ENCODE results near the gene NPFFR2. TPM values are rescaled to one million over a fixed set of nuclear protein-coding genes. Genes with fewer than 3 reads are reported as not detected.
A peak's percentile ranks its signal among the peaks of the same experiment; 100 is the strongest.

Gene NPFFR2
- total and polyA plus RNA-seq, 9 of the 15 experiments (the other 6 are each of a cell fraction or from before 2014, with no cell fraction given), result 0.15 to 0.98 (median 0.48) TPM

DNA sequence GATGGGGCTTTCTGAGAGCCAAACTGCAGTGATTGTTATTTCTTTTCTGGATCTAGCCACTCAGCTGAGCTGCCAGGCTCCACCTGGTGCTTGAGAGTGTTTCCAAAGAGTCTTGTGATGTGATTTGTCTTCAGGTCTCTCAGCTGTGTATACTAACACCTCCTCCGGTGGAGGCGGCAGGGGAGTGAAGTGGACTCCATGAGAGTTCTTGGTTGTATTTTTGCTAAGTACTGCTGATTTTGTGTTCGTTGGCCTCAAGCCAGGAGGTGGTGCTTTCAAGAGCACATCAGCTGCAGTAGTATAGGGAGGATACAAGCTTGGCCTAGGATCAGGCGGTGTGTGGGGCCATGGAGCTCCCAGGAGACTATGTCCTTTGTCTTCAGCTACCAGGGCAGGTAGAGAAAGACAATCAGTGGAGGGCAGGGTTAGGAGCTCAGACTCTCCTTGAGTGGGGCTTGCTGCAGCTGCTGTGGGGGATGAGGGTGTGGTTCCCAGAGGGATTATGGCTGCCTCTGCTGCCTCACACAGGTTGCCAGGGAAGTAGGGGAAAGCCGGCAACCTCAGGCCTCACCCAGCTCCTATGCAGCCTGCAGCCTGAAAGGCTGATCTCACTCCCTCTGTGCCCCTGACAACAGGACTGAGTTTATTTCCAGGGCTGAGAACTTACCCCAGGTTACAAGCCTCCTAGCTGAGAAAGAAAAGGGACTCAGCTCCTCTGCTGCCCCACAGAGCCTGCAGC lies 62.4 kb downstream of the NPFFR2 start:
- Histone ChIP-seq H4K20me1 (replicated peaks; ENCODE audit: control insufficient read depth, insufficient read depth, low read length) (no peaks in the 10 kb centered on the region), H2AFZ (ENCODE audit: low read depth, low read length) (no peak overlapping the region), H3K36me3 (ENCODE audit: control insufficient read depth, insufficient read depth, low read length) (no peaks in the 10 kb centered on the region), H3K9ac (ENCODE audit: insufficient read depth in 1 of 2, low read depth in 2 of 2, low read length in 2 of 2) (no peak overlapping the region), H3K4me2 (ENCODE audit: insufficient read depth, low read length) (no peak overlapping the region), H3K27ac (ENCODE audit: extremely low read depth, low read depth, low read length) (no peak overlapping the region), H3K9me1 (ENCODE audit: control insufficient read depth, insufficient read depth, low read length) (no peaks in the 10 kb centered on the region), H3K9me3 (replicated peaks; ENCODE audit: control insufficient read depth, insufficient read depth, low read depth, low read length) (no peaks in the 10 kb centered on the region), H3K4me1 (replicated peaks in 1 of 2; ENCODE audit: control insufficient read depth in 2 of 2, insufficient read depth in 2 of 2, low read length in 2 of 2) (no peaks in the 10 kb centered on the region), H3K79me2 (ENCODE audit: control insufficient read depth, insufficient read depth, low read length) (no peaks in the 10 kb centered on the region), H3K27me3 (ENCODE audit: control insufficient read depth in 2 of 2, insufficient read depth in 2 of 2, low read length in 2 of 2) (no peaks in the 10 kb centered on the region), H3K4me3 (no peak overlapping the region)
- TF ChIP-seq, protein P1, sequence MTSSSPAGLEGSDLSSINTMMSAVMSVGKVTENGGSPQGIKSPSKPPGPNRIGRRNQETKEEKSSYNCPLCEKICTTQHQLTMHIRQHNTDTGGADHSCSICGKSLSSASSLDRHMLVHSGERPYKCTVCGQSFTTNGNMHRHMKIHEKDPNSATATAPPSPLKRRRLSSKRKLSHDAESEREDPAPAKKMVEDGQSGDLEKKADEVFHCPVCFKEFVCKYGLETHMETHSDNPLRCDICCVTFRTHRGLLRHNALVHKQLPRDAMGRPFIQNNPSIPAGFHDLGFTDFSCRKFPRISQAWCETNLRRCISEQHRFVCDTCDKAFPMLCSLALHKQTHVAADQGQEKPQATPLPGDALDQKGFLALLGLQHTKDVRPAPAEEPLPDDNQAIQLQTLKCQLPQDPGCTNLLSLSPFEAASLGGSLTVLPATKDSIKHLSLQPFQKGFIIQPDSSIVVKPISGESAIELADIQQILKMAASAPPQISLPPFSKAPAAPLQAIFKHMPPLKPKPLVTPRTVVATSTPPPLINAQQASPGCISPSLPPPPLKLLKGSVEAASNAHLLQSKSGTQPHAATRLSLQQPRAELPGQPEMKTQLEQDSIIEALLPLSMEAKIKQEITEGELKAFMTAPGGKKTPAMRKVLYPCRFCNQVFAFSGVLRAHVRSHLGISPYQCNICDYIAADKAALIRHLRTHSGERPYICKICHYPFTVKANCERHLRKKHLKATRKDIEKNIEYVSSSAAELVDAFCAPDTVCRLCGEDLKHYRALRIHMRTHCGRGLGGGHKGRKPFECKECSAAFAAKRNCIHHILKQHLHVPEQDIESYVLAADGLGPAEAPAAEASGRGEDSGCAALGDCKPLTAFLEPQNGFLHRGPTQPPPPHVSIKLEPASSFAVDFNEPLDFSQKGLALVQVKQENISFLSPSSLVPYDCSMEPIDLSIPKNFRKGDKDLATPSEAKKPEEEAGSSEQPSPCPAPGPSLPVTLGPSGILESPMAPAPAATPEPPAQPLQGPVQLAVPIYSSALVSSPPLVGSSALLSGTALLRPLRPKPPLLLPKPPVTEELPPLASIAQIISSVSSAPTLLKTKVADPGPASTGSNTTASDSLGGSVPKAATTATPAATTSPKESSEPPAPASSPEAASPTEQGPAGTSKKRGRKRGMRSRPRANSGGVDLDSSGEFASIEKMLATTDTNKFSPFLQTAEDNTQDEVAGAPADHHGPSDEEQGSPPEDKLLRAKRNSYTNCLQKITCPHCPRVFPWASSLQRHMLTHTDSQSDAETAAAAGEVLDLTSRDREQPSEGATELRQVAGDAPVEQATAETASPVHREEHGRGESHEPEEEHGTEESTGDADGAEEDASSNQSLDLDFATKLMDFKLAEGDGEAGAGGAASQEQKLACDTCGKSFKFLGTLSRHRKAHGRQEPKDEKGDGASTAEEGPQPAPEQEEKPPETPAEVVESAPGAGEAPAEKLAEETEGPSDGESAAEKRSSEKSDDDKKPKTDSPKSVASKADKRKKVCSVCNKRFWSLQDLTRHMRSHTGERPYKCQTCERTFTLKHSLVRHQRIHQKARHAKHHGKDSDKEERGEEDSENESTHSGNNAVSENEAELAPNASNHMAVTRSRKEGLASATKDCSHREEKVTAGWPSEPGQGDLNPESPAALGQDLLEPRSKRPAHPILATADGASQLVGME (CRISPR knock-in tag; IDR thresholded peaks at IDR 0.05), result no peak
- TF ChIP-seq PRMT5 (CRISPR knock-in tag; IDR thresholded peaks at IDR 0.05) (no peak), TAL1 (IDR thresholded peaks at IDR 0.05) (no peak), NFIC (IDR thresholded peaks at IDR 0.05) (0 out of 2 replicates have a peak, but pooled peaks have one; percentile 12), U2AF1 (optimal IDR thresholded peaks at IDR 0.05; ENCODE audit: low read depth, low read length) (no peak), RBM39 (optimal IDR thresholded peaks at IDR 0.05; ENCODE audit: low read depth, low read length) (no peak)
- FAIRE-seq (no peak), ATAC-seq (no peak), DNase-seq (ENCODE audit: extremely low read depth in 1 of 4, low spot score in 3 of 4) (no peak)
- ChIA-PET POLR2A (no interaction called here), CTCF (ENCODE audit: low intra/inter-chr PET ratio) (no interaction called here)
- BruUV-seq (replicated peaks), result no TSS peak
- intact Hi-C loops (cut with micrococcal nuclease) (no loop called here), in situ Hi-C loops (cut with MboI) (no loop called here)
- 3% methylated on average over 5 of the region's 5 CpGs for WGBS (ENCODE audit: insufficient coverage, low coverage, missing lambda C conversion rate)
